ENCODE measurements around the gene PLXNA4. TPM values are rescaled to one million over a fixed set of nuclear protein-coding genes. Genes with fewer than 3 reads are reported as not detected.

The PLXNA4 gene
- total and polyA plus RNA-seq, 11 donors, result 1.8 to 22.1 (median 10.5) TPM

- no peaks in the 10 kb centered on the region for H3K36me3 ChIP-seq
- no peaks in the 10 kb centered on the region for H3K9me3 ChIP-seq
- ATAC-seq, result no peak
- no peak overlapping the region for H3K4me3 ChIP-seq
- H3K4me1 ChIP-seq, result no peaks in the 10 kb centered on the region
- WGBS, 4 donors, result 87 to 97% (median 89%) methylated on average over 7 of the region's 7 CpGs
- no peaks in the 10 kb centered on the region for H3K27me3 ChIP-seq
- intact Hi-C loops (cut with DNase I), result no loop called here
- TF ChIP-seq CTCF (IDR thresholded peaks at IDR 0.05) (no peak), POLR2A (IDR thresholded peaks at IDR 0.05) (no peak)
- H3K27ac ChIP-seq, result no peak overlapping the region
- no peak for DNase-seq
Observed at GRCh38 chr7:132526111-132526740, 50.0 kb downstream of the PLXNA4 start.

GRCh38 chr7:132521423-132521822, 54.8 kb downstream of the PLXNA4 start:
- Histone ChIP-seq H3K36me3 (no peaks in the 10 kb centered on the region), H3K4me1 (peaks cover 0 to 28% (median 11%) of the 10 kb centered on the region in 12 donors), H3K27me3 (no peaks in the 10 kb centered on the region), H3K4me3 (no peak overlapping the region), H3K27ac (no peak overlapping the region), H3K9me3 (no peaks in the 10 kb centered on the region)
- intact Hi-C loops (cut with DNase I), result no loop called here
- TF ChIP-seq POLR2A (IDR thresholded peaks at IDR 0.05) (no peak), CTCF (IDR thresholded peaks at IDR 0.05) (no peak)
- ATAC-seq, result no peak
- DNase-seq, result no peak
- 80 to 91% (median 85%) methylated on average over 5 of the region's 5 CpGs for WGBS, 4 donors

- Histone ChIP-seq H3K36me3 (no peaks in the 10 kb centered on the region), H3K4me1 (peaks cover 0 to 32% (median 11%) of the 10 kb centered on the region in 12 donors), H3K4me3 (no peak overlapping the region), H3K27ac (no peak overlapping the region), H3K9me3 (no peaks in the 10 kb centered on the region), H3K27me3 (no peaks in the 10 kb centered on the region)
- intact Hi-C loops (cut with DNase I), result no loop called here
- ATAC-seq, result no peak
- WGBS, 4 donors, result 70 to 72% (median 72%) methylated on average over 9 of the region's 9 CpGs
- no peak for DNase-seq
- no peak for TF ChIP-seq POLR2A (IDR thresholded peaks at IDR 0.05)
- no peak for TF ChIP-seq CTCF (IDR thresholded peaks at IDR 0.05)
Observed at GRCh38 chr7:132520591-132521280, 55.5 kb downstream of the PLXNA4 start.

- ATAC-seq, result peak in 3 of 4 donors; percentile 55 to 76 (median 66)
- H3K4me1 ChIP-seq, result peaks cover 0 to 32% (median 12%) of the 10 kb centered on the region in 12 donors
Observed at GRCh38 chr7:132519936-132520335, 56.3 kb downstream of the PLXNA4 start.

More at GRCh38 chr7:132519936-132520335, 56.3 kb downstream of the PLXNA4 start:
- no peak for DNase-seq
- TF ChIP-seq POLR2A (IDR thresholded peaks at IDR 0.05), result no peak
- TF ChIP-seq CTCF (IDR thresholded peaks at IDR 0.05), result no peak
- 27 to 48% (median 41%) methylated on average over 1 of the region's 1 CpG for WGBS, 4 donors
- H3K4me3 ChIP-seq, result no peak overlapping the region
- H3K9me3 ChIP-seq, result no peaks in the 10 kb centered on the region
- intact Hi-C loops (cut with DNase I), result no loop called here
- H3K27me3 ChIP-seq, result no peaks in the 10 kb centered on the region
- H3K36me3 ChIP-seq, result no peaks in the 10 kb centered on the region
- no peak overlapping the region for H3K27ac ChIP-seq
